ENCODE results near the gene NIPAL4.

NIPAL4 gene

DNA sequence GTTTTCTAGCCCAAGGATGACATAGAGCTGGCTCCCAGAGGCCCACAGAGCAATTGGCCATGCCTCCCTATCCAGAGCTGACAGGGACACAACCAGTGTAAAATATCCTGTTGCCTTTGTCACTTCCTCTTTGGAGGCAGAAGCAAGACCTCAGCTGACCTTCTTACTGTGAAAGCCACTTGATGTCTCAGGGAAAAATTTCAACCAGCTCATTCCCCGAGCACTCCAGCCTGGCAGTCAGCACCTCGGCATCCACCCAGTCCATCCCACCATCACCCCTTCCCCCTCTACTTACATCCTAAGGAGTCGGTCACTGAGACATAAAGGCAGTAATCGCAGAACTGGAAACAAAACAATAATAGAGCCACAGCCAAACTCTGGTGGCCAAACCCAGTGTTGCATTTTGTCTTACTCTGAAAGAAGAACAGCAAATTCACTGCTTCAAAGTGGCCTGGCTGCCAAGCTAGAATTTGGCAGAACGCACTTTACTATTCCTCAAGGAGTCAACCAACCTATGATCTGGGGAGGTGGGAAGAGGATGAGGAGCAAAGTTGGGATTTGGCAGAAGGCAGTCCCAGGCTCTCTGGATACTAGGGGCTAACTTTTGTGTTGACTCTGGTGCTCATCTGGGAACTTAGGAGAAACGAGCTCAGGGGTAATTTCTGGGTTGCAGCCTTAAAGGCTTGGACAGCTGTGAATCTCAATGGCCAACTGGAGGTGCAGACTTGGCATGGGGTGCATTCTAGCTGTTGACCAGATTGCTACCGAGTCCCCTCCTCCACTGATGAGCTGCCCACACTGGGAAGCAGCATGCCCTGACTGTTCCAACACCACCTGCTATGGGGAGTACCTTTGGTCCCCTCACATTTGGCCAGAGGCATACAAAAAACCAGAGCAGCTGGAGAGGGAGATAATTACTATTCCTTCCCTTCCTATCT, 13.6 kb downstream of the NIPAL4 start:
- no peaks in the 10 kb centered on the region for H3K4me1 ChIP-seq (ENCODE audit: control insufficient read depth in 2 of 2, insufficient read depth in 2 of 2, low read length in 2 of 2)
- H3K27me3 ChIP-seq (ENCODE audit: control insufficient read depth in 2 of 2, insufficient read depth in 2 of 2, low read length in 2 of 2), result no peaks in the 10 kb centered on the region
- H3K9ac ChIP-seq (ENCODE audit: low read depth in 1 of 2, low read length in 2 of 2), result no peak overlapping the region
- H3K27ac ChIP-seq (ENCODE audit: low read depth in 2 of 2, low read length in 2 of 2), result no peak overlapping the region
- no peaks in the 10 kb centered on the region for H3K36me3 ChIP-seq (ENCODE audit: control insufficient read depth in 2 of 2, insufficient read depth in 2 of 2, low read length in 2 of 2)
- no peaks in the 10 kb centered on the region for H3K9me3 ChIP-seq (ENCODE audit: control insufficient read depth in 2 of 2, low read length in 2 of 2)
- H3K4me3 ChIP-seq (ENCODE audit: low read length in 2 of 2), result no peak overlapping the region

DNA sequence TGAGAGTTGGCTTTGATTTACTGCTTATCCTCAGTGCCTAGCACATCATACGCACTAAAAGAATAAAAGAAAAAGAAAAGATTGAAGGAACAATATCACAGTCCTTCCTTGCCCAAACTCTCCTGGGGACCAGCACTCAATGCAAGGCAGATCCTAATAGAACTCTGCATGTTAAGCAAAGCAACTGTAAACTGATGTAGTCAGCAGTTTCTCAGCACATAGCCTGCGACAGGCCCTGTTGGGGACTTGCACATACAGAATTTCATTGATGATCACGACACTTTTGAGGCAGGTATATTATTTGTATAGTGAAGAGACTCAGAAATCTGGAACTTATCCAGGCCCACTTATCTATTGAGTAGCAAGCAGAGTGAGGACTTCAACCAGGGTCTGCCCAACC, 15.4 kb downstream of the NIPAL4 start:
- H3K9ac ChIP-seq (ENCODE audit: low read depth in 1 of 2, low read length in 2 of 2), result no peak overlapping the region
- peaks cover 0 to 4% of the 10 kb centered on the region in 2 donors for H3K4me1 ChIP-seq (ENCODE audit: control insufficient read depth in 2 of 2, insufficient read depth in 2 of 2, low read length in 2 of 2)
- H3K9me3 ChIP-seq (ENCODE audit: control insufficient read depth in 2 of 2, low read length in 2 of 2), result no peaks in the 10 kb centered on the region
- H3K4me3 ChIP-seq (ENCODE audit: low read length in 2 of 2), result no peak overlapping the region
- H3K36me3 ChIP-seq (ENCODE audit: control insufficient read depth in 2 of 2, insufficient read depth in 2 of 2, low read length in 2 of 2), result peaks cover 0 to 7% of the 10 kb centered on the region in 2 donors
- H3K27ac ChIP-seq (ENCODE audit: low read depth in 2 of 2, low read length in 2 of 2), result no peak overlapping the region
- H3K27me3 ChIP-seq (ENCODE audit: control insufficient read depth in 2 of 2, insufficient read depth in 2 of 2, low read length in 2 of 2), result no peaks in the 10 kb centered on the region

- Histone ChIP-seq H3K27ac (ENCODE audit: low read depth in 2 of 2, low read length in 2 of 2) (no peak overlapping the region), H3K27me3 (ENCODE audit: control insufficient read depth in 2 of 2, insufficient read depth in 2 of 2, low read length in 2 of 2) (no peaks in the 10 kb centered on the region), H3K9ac (ENCODE audit: low read depth in 1 of 2, low read length in 2 of 2) (no peak overlapping the region), H3K9me3 (ENCODE audit: control insufficient read depth in 2 of 2, low read length in 2 of 2) (no peaks in the 10 kb centered on the region), H3K4me3 (ENCODE audit: low read length in 2 of 2) (no peak overlapping the region), H3K36me3 (ENCODE audit: control insufficient read depth in 2 of 2, insufficient read depth in 2 of 2, low read length in 2 of 2) (peaks cover 4 to 11% of the 10 kb centered on the region in 2 donors), H3K4me1 (ENCODE audit: control insufficient read depth in 2 of 2, insufficient read depth in 2 of 2, low read length in 2 of 2) (peaks cover 0 to 4% of the 10 kb centered on the region in 2 donors)
These were observed 16.8 kb downstream of the NIPAL4 start for GRCh38 chr5:157476702-157477408.

GRCh38 chr5:157477814-157478494, 17.9 kb downstream of the NIPAL4 start:
- Histone ChIP-seq H3K27me3 (ENCODE audit: control insufficient read depth in 2 of 2, insufficient read depth in 2 of 2, low read length in 2 of 2) (no peaks in the 10 kb centered on the region), H3K36me3 (ENCODE audit: control insufficient read depth in 2 of 2, insufficient read depth in 2 of 2, low read length in 2 of 2) (peaks cover 4 to 11% of the 10 kb centered on the region in 2 donors), H3K9me3 (ENCODE audit: control insufficient read depth in 2 of 2, low read length in 2 of 2) (no peaks in the 10 kb centered on the region), H3K9ac (ENCODE audit: low read depth in 1 of 2, low read length in 2 of 2) (no peak overlapping the region), H3K4me1 (ENCODE audit: control insufficient read depth in 2 of 2, insufficient read depth in 2 of 2, low read length in 2 of 2) (peaks cover 0 to 4% of the 10 kb centered on the region in 2 donors), H3K4me3 (ENCODE audit: low read length in 2 of 2) (no peak overlapping the region), H3K27ac (ENCODE audit: low read depth in 2 of 2, low read length in 2 of 2) (peak overlapping the region in 1 of 2 donors; percentile 59)

DNA sequence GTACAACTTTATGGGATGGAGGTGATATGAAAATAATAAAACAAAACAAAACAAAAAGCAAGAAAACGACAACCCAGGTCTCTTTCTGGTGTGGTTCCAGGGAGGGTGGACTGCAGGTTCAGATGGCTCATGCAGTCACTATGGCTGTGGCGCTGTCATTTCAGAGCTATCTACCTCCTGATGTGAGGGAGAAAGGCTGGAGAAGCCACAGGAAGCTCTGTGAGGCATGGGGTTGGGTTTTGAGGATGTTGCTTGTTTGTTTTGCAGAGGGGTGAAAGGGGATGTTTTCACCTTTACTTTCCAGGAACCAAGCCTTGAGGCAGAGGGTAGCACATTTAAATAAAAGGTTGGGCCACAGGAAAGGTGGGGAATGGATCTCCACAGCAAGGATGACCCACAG, 18.7 kb downstream of the NIPAL4 start:
- H3K9me3 ChIP-seq (ENCODE audit: control insufficient read depth in 2 of 2, low read length in 2 of 2), result no peaks in the 10 kb centered on the region
- peaks cover 0 to 4% of the 10 kb centered on the region in 2 donors for H3K4me1 ChIP-seq (ENCODE audit: control insufficient read depth in 2 of 2, insufficient read depth in 2 of 2, low read length in 2 of 2)
- H3K27me3 ChIP-seq (ENCODE audit: control insufficient read depth in 2 of 2, insufficient read depth in 2 of 2, low read length in 2 of 2), result no peaks in the 10 kb centered on the region
- H3K4me3 ChIP-seq (ENCODE audit: low read length in 2 of 2), result no peak overlapping the region
- H3K36me3 ChIP-seq (ENCODE audit: control insufficient read depth in 2 of 2, insufficient read depth in 2 of 2, low read length in 2 of 2), result peaks cover 4 to 11% of the 10 kb centered on the region in 2 donors
- peak overlapping the region in 1 of 2 donors; percentile 59 for H3K27ac ChIP-seq (ENCODE audit: low read depth in 2 of 2, low read length in 2 of 2)
- no peak overlapping the region for H3K9ac ChIP-seq (ENCODE audit: low read depth in 1 of 2, low read length in 2 of 2)

DNA sequence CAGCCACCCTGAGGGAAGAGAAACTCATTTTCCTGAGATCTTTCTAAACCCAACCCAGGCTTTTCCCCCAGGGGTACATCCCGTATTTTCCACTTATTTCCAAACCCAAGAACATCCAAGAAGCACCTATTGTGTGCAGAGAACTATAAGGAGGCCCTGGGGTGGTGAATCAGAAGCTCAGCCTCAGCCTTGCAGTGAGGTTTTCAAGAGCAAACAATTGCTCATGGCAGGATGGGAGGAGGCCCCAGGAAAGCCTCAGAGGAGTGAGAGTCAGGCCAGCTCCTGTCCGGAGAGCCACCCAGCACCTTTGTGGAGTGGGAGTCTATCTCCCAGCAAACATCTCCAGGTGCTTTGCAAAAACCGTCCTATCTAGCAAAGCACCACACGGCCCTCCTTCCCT, 19.2 kb downstream of the NIPAL4 start:
- no peak overlapping the region for H3K9ac ChIP-seq (ENCODE audit: low read depth in 1 of 2, low read length in 2 of 2)
- H3K27ac ChIP-seq (ENCODE audit: low read depth in 2 of 2, low read length in 2 of 2), result peak overlapping the region in 1 of 2 donors; percentile 59
- H3K36me3 ChIP-seq (ENCODE audit: control insufficient read depth in 2 of 2, insufficient read depth in 2 of 2, low read length in 2 of 2), result peaks cover 4 to 11% of the 10 kb centered on the region in 2 donors
- H3K4me1 ChIP-seq (ENCODE audit: control insufficient read depth in 2 of 2, insufficient read depth in 2 of 2, low read length in 2 of 2), result peaks cover 0 to 4% of the 10 kb centered on the region in 2 donors
- H3K27me3 ChIP-seq (ENCODE audit: control insufficient read depth in 2 of 2, insufficient read depth in 2 of 2, low read length in 2 of 2), result no peaks in the 10 kb centered on the region
- no peak overlapping the region for H3K4me3 ChIP-seq (ENCODE audit: low read length in 2 of 2)
- H3K9me3 ChIP-seq (ENCODE audit: control insufficient read depth in 2 of 2, low read length in 2 of 2), result no peaks in the 10 kb centered on the region

DNA sequence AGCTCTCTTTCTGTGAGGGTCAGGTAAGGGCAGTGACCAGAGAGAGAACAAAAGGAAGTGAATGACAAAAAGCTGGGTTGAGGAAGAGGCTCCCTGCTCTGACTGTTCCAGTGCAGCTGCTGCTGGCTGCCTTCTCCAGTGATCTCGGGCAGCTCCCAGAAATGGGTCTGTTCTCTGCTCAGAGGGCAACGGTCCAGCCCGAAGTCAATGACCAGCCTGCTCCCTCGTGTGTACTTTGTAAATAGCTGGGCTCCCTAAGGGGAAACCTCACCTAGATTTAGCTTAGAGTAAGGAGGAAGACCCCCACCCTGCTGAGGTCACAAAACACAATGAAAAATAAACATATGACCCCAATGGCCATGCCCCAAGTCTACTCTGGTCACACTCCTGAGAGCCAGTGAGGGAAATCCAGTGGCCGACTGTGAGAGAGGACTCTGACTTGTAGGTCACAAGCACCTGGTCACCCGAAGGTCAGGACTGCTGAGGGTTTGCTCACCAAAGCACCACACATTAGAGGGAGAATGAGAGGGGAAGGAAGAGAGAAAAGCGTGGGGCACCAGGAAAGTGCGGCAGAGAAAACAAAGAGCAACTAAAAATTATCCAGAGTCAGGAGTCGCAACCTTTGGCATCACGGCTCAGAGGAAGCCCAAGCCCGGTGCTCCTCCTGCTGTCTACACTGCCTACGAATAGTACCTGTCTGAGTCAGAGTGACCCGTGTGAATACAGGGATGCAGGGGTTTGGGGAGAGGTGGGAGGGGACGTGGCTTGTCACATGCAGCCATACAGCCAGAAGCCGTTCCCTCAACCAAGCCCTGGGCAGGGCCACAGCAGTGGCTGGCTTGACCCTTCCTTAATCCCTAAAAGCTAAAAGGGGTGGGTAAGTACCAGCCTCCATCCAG, 19.8 kb downstream of the NIPAL4 start:
- H3K4me1 ChIP-seq (ENCODE audit: control insufficient read depth in 2 of 2, insufficient read depth in 2 of 2, low read length in 2 of 2), result peaks cover 0 to 4% of the 10 kb centered on the region in 2 donors
- peaks cover 4 to 11% of the 10 kb centered on the region in 2 donors for H3K36me3 ChIP-seq (ENCODE audit: control insufficient read depth in 2 of 2, insufficient read depth in 2 of 2, low read length in 2 of 2)
- no peaks in the 10 kb centered on the region for H3K9me3 ChIP-seq (ENCODE audit: control insufficient read depth in 2 of 2, low read length in 2 of 2)
- H3K4me3 ChIP-seq (ENCODE audit: low read length in 2 of 2), result no peak overlapping the region
- H3K27ac ChIP-seq (ENCODE audit: low read depth in 2 of 2, low read length in 2 of 2), result peak overlapping the region in 1 of 2 donors; percentile 38
- H3K9ac ChIP-seq (ENCODE audit: low read depth in 1 of 2, low read length in 2 of 2), result peak overlapping the region in 1 of 2 donors; percentile 24
- no peaks in the 10 kb centered on the region for H3K27me3 ChIP-seq (ENCODE audit: control insufficient read depth in 2 of 2, insufficient read depth in 2 of 2, low read length in 2 of 2)

DNA sequence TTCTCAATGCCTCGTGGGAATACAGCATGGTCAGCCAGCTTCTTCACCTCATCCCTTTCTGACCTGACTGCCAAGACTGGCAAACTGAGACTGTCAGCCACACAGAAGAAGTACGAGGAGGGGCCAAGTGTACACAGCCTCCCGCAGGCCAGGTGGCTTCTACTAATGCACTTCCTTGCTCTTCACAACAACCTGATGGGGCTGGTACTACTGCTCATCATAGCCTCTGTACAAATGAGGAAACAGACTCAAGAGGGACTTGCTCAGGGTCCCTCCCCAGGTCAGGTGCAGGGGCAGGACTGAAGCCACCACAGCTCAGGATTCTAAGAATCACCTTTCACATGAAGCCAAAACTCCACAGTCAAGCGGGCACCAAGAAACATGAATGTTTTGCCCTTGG, 21.3 kb downstream of the NIPAL4 start:
- Histone ChIP-seq H3K27ac (ENCODE audit: low read depth in 2 of 2, low read length in 2 of 2) (peak overlapping the region in 1 of 2 donors; percentile 48), H3K4me1 (ENCODE audit: control insufficient read depth in 2 of 2, insufficient read depth in 2 of 2, low read length in 2 of 2) (peaks cover 0 to 4% of the 10 kb centered on the region in 2 donors)

DNA sequence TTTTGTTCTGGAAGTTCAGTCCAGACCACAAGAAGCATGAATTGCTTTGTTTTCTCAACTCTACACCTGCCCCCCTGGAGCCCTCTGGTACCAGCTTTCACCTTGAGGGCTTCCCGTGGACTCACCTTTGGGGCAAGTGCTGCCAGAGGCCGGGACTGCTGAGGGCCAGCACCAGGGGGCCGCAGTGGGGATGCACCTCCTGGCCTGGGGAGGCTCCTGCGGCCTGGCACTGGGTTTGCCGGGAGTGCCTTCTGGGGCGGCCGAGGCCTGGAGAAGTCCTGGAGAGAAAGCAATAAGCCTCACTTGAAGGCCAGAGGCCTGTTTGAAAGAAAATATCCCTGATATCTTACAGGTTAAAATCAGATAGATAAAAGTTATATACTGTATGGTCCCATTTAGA, 21.7 kb downstream of the NIPAL4 start:
- H3K27me3 ChIP-seq (ENCODE audit: control insufficient read depth in 2 of 2, insufficient read depth in 2 of 2, low read length in 2 of 2), result no peaks in the 10 kb centered on the region
- H3K4me1 ChIP-seq (ENCODE audit: control insufficient read depth in 2 of 2, insufficient read depth in 2 of 2, low read length in 2 of 2), result peaks cover 0 to 4% of the 10 kb centered on the region in 2 donors
- H3K4me3 ChIP-seq (ENCODE audit: low read length in 2 of 2), result no peak overlapping the region
- H3K9me3 ChIP-seq (ENCODE audit: control insufficient read depth in 2 of 2, low read length in 2 of 2), result no peaks in the 10 kb centered on the region
- peak overlapping the region in 1 of 2 donors; percentile 48 for H3K27ac ChIP-seq (ENCODE audit: low read depth in 2 of 2, low read length in 2 of 2)
- H3K36me3 ChIP-seq (ENCODE audit: control insufficient read depth in 2 of 2, insufficient read depth in 2 of 2, low read length in 2 of 2), result peaks cover 4 to 15% of the 10 kb centered on the region in 2 donors
- H3K9ac ChIP-seq (ENCODE audit: low read depth in 1 of 2, low read length in 2 of 2), result no peak overlapping the region

More for the DNA sequence above, 21.3 kb downstream of the NIPAL4 start:
- peaks cover 4 to 13% of the 10 kb centered on the region in 2 donors for H3K36me3 ChIP-seq (ENCODE audit: control insufficient read depth in 2 of 2, insufficient read depth in 2 of 2, low read length in 2 of 2)
- H3K4me3 ChIP-seq (ENCODE audit: low read length in 2 of 2), result no peak overlapping the region
- H3K9ac ChIP-seq (ENCODE audit: low read depth in 1 of 2, low read length in 2 of 2), result no peak overlapping the region
- no peaks in the 10 kb centered on the region for H3K27me3 ChIP-seq (ENCODE audit: control insufficient read depth in 2 of 2, insufficient read depth in 2 of 2, low read length in 2 of 2)
- no peaks in the 10 kb centered on the region for H3K9me3 ChIP-seq (ENCODE audit: control insufficient read depth in 2 of 2, low read length in 2 of 2)

Measured in mucosa of rectum (tissue), 2 donors.